Muscle layer of duodenum (tissue), 2 donors: ENCODE data around the gene BLID.

Experiments used
- H3K27ac ChIP-seq: one replicate; pipeline ENCODE4 v1.7.0; 2013; ENCODE audit warnings: mild to moderate bottlenecking, low read length
- H3K27me3 ChIP-seq: one replicate; pipeline ENCODE4 v1.7.0; 2013; ENCODE audit warnings: low read depth, mild to moderate bottlenecking, control low read depth, low read length
- H3K36me3 ChIP-seq, 2 donors: one replicate each; pipeline ENCODE4 v1.7.0; 2013; ENCODE audit warnings: low read length in 2 of 2, control low read depth in 1 of 2, mild to moderate bottlenecking in 1 of 2; ENCODE audit not compliant: insufficient read depth in 2 of 2, control insufficient read depth in 1 of 2
- H3K4me1 ChIP-seq, 2 donors: one replicate each; pipeline ENCODE4 v1.7.0; 2013; ENCODE audit warnings: low read length in 2 of 2, mild to moderate bottlenecking in 2 of 2, control low read depth in 1 of 2, moderate library complexity in 1 of 2; ENCODE audit not compliant: insufficient read depth in 2 of 2, control insufficient read depth in 1 of 2
- H3K4me3 ChIP-seq, 2 donors: one replicate each; pipeline ENCODE4 v1.7.0; 2013; ENCODE audit warnings: low read length in 2 of 2, low read depth in 1 of 2, mild to moderate bottlenecking in 1 of 2
- H3K9me3 ChIP-seq, 2 donors: one replicate each; pipeline ENCODE4 v1.7.0; 2013; ENCODE audit warnings: low read length in 2 of 2, control low read depth in 1 of 2, mild to moderate bottlenecking in 1 of 2; ENCODE audit not compliant: control insufficient read depth in 1 of 2
- donor health status: healthy.

BLID gene, protein sequence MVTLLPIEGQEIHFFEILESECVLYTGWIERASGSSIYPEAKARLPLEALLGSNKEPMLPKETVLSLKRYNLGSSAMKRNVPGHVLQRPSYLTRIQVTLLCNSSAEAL

DNA sequence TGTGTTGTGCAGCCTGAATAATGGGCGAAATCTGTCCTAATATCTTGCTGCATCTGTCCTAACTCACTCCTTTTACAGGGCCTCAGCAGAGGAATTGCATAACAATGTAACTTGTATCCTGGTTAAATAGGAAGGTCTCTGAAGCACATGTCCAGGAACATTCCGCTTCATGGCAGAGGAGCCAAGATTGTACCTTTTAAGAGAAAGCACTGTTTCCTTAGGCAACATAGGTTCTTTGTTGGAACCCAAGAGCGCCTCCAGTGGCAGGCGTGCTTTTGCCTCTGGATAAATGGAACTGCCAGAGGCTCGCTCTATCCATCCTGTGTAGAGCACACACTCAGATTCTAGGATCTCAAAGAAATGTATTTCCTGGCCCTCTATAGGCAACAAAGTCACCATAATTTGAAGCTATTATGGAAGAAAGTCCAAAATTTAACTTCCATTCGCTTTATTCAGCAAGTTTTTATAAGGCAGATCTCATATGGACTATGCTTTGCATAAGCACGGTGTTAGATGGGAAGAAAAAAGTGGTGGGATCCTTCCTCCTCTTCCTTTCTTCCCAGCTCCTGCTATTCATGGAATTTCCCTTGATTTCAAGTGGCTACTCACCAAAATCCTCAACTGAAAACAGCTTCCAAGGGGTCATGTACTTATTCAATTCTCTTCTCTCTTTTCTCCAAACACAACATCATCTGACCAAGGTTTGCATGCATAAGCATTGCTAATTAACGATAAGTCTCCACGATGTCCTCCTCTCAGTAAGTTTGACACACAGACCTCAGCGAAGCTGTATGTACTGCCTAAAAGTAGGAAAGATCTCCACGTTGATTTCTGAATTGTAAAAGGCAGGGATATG, at the start of gene BLID:
Gene BLID (minus strand): TSS at position 692 of the 856 bp plus-strand sequence. CDS start 293 bp downstream, at position 399.
- Histone ChIP-seq H3K4me3 (no peak within 1 kb of the TSS), H3K36me3 (no peaks in the 10 kb centered on the region), H3K27ac (no peak within 1 kb of the TSS), H3K4me1 (peaks cover 0 to 8% of the 10 kb centered on the region in 2 donors), H3K9me3 (no peaks in the 10 kb centered on the region), H3K27me3 (no peaks in the 10 kb centered on the region)

DNA sequence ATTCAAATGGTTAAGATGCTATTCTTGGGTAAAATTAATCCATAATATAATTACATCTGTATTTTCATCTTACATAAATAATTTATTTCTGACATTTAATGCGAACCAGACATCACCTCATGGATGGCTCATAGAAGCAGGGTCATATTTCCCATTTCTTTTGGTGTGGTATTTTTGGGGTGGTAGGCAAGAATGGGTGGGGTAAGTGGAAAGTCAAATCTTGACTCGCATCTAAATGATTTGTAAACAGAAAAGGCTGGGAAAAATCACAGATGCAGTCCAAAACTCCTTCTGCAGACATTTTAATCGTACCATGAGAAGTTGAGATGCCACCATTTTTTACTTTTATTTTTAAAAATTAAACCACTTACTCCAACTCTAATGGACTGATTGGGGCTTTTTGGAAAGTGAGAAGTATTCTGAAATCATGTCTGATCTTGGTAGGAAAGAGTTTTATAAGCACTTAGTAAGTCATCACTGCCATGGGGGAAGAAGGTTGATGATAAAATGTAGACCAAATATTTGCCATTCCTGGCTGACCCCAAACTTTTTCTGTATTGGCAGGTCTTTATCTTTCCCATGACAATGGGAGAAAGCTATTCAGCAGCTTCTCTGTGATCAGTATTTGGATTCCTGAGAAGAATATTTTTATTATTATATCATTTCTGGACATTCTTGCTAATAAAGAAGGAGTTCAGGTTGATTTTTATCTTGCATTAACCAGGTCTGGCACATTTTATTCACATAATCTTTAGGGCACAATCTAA, 47.2 kb upstream of the BLID start:
- Histone ChIP-seq H3K4me1 (peaks cover 0 to 35% of the 10 kb centered on the region in 2 donors), H3K27me3 (no peaks in the 10 kb centered on the region), H3K27ac (no peak overlapping the region), H3K4me3 (no peak overlapping the region), H3K9me3 (no peaks in the 10 kb centered on the region), H3K36me3 (peaks cover 0 to 19% of the 10 kb centered on the region in 2 donors)

DNA sequence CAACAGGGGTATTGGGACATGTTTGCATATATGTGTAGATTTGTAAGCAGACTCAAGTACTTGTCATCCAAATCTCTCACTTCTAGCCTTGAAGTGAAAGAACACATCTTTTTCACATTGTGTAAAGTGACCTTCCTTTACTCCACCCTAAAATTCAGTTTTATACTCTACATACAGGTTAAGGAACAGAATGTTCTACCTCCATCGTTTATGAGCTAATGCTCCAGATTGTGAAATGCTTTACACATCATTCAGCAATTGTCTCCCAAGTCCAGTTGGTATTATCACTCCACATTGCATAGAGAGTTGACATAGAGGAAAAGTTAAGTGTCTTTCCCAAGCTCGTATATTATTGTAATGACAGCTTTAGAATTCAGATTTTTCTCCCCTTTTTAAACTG, 46.1 kb upstream of the BLID start:
- Histone ChIP-seq H3K27me3 (no peaks in the 10 kb centered on the region), H3K27ac (no peak overlapping the region), H3K36me3 (peaks cover 0 to 28% of the 10 kb centered on the region in 2 donors), H3K4me1 (peaks cover 0 to 35% of the 10 kb centered on the region in 2 donors), H3K4me3 (no peak overlapping the region), H3K9me3 (no peaks in the 10 kb centered on the region)

DNA sequence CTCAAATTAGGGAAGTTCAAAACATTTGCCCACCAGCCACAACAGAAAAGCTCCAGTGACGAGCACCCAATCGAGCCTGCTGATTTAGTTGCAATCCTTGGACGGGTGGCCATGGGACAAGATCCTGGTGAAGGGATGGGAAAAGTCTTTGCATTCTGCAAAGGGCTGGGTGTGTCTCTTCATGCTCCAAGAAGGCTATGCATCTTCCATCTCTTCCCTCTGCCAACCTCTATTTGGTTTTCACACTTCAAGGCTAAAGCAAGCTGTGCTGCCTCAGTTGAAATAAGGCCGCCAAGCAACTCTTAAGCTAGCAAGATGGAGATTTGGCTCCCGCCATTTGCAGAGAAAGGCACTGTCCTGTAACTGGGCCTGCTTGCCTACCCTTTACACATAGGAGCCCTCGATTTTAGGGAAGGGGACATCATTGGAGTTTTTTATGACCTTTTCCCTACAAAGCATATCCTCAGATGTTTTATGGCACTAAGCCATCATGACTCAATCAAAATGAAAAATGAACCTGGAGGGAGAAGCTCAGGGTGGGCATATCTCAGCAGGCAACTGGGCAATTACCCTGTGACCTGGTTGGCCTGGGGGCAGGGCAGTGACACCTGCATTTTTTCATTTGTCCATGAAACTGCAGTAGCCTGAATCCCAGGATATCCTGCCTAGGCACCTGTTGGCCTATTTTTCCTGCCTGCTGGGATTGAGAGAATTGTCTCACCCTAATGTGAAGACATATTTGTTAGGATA, 45.0 kb upstream of the BLID start:
- Histone ChIP-seq H3K4me3 (no peak overlapping the region), H3K27ac (no peak overlapping the region), H3K9me3 (no peaks in the 10 kb centered on the region), H3K36me3 (peaks cover 0 to 28% of the 10 kb centered on the region in 2 donors), H3K27me3 (no peaks in the 10 kb centered on the region), H3K4me1 (peaks cover 0 to 31% of the 10 kb centered on the region in 2 donors)

DNA sequence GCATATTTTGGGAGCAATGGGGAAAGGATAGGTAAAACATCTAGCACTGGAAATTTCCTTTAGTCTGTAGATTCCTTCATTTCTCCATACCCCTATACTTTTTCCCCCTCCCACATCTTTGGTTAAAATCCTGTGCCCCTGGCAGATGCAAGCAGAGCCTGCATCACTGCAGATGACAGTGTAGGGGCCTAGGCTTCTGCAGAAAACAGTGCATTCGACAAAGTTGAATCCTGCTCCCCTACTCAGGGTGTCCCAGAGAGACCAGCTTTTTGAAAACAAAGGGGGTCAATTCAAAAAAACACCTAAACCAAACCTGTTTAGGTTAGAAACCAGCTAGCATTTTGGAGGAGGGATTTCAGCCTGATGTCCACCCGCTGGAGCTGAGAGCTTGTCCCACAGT, 43.8 kb upstream of the BLID start:
- H3K4me1 ChIP-seq, result peaks cover 0 to 23% of the 10 kb centered on the region in 2 donors
- H3K4me3 ChIP-seq, result peak overlapping the region in 1 of 2 donors; percentile 59
- H3K27me3 ChIP-seq, result no peaks in the 10 kb centered on the region
- H3K36me3 ChIP-seq, result peaks cover 0 to 28% of the 10 kb centered on the region in 2 donors
- H3K9me3 ChIP-seq, result no peaks in the 10 kb centered on the region
- H3K27ac ChIP-seq, result peak overlapping the region; percentile 58

DNA sequence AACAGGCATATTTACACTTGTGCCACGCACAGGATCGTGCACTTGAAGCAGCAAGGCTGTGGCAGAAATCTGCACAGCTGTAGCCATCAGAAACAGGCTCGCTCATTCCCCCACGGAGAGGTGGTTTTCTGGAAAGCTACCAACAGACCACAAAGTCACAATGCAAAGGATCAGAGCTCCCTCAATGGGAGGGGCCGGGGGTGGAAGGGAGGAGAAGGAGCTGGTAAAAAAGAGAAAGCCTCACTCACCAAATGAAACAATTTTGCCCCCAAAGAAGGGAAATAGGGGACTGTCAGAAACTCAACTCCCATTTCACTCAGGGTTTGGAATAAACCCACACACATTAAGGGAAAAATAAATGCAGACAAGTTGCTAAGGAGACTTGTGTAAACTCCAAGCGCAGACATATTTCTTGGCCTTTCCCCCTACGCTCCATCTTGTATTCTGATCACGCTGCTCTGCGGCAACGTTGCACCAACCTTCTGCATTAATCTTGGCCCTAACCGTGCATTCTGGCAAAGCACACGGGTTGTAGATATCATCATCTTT, 43.2 kb upstream of the BLID start:
- Histone ChIP-seq H3K36me3 (peaks cover 0 to 28% of the 10 kb centered on the region in 2 donors), H3K27ac (peak overlapping the region; percentile 58), H3K4me3 (peak overlapping the region; percentile 31 to 59), H3K9me3 (no peaks in the 10 kb centered on the region), H3K27me3 (no peaks in the 10 kb centered on the region), H3K4me1 (peaks cover 0 to 21% of the 10 kb centered on the region in 2 donors)

DNA sequence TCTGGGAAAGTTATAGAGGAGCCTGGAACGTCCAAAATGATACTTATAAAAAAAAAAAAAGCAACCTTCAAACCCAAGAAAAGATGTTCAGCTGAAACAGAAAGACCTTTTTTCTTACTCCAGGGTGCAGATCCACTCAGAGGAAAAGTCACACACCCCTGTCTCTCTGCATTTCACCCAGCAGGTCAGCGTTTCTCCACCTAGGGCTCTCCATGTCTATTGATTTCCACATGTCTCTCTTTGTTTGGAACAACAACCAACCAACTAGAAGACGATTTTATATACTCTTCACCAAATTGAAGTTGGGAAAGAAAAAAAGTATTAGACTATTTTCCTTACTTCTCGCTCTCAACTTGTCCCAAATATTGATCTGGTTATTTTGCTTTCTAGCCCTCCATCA, 42.2 kb upstream of the BLID start:
- no peaks in the 10 kb centered on the region for H3K9me3 ChIP-seq
- peak overlapping the region; percentile 41 to 59 for H3K4me3 ChIP-seq
- peak overlapping the region; percentile 58 for H3K27ac ChIP-seq
- peaks cover 0 to 21% of the 10 kb centered on the region in 2 donors for H3K4me1 ChIP-seq
- no peaks in the 10 kb centered on the region for H3K27me3 ChIP-seq
- peaks cover 0 to 28% of the 10 kb centered on the region in 2 donors for H3K36me3 ChIP-seq

DNA sequence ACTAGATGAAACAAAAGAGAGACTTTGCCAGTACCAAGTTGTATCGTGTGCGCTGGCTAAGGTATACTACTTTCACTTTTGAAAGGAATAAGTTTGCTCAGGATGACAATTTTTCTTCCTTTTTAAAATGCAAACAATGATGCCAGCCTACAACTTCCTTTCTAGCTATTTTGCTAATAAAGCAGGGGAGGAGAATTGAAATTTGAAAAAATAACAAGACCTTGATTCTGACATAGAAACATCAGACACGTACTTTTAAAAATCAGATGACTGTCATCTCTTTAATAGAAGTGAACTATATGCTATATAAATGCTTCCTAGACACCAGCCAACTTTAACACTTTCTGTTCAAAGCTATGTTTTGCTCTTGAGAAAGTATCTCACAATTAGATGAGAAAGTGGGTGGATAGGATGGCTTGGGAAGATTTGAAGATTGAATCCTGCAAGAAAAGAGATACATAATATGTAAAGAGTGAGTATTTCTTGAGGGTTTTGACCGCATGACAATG, 41.7 kb upstream of the BLID start:
- H3K27me3 ChIP-seq, result no peaks in the 10 kb centered on the region
- H3K4me1 ChIP-seq, result peaks cover 0 to 21% of the 10 kb centered on the region in 2 donors

DNA sequence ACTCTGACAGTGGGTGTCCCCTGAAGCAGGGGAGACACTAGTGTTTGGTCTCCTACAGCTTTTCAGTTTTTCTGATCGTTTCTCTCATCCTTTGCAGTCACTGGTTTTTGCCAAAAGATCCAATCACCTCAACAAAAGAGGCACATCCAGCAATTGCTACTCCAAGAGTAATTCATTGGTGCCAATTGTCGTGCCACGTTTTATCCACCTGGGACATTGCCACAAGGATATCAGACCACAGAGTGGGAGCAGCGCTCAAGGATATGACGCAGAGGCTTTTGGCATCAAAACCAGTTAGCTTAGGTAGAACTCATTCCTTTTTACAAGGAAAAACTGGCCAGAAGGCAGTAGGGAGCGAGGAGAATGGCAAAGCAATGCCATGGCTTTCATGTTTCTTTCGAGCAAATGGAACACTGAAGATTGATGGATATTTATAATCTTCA, 40.9 kb upstream of the BLID start:
- Histone ChIP-seq H3K27ac (peak overlapping the region; percentile 58), H3K27me3 (no peaks in the 10 kb centered on the region), H3K36me3 (peaks cover 0 to 21% of the 10 kb centered on the region in 2 donors), H3K4me1 (peaks cover 0 to 21% of the 10 kb centered on the region in 2 donors), H3K9me3 (no peaks in the 10 kb centered on the region), H3K4me3 (peak overlapping the region; percentile 41 to 59)

More for the DNA sequence above, 41.7 kb upstream of the BLID start:
- Histone ChIP-seq H3K36me3 (peaks cover 0 to 28% of the 10 kb centered on the region in 2 donors), H3K4me3 (peak overlapping the region; percentile 41 to 59), H3K27ac (peak overlapping the region; percentile 58), H3K9me3 (no peaks in the 10 kb centered on the region)

DNA sequence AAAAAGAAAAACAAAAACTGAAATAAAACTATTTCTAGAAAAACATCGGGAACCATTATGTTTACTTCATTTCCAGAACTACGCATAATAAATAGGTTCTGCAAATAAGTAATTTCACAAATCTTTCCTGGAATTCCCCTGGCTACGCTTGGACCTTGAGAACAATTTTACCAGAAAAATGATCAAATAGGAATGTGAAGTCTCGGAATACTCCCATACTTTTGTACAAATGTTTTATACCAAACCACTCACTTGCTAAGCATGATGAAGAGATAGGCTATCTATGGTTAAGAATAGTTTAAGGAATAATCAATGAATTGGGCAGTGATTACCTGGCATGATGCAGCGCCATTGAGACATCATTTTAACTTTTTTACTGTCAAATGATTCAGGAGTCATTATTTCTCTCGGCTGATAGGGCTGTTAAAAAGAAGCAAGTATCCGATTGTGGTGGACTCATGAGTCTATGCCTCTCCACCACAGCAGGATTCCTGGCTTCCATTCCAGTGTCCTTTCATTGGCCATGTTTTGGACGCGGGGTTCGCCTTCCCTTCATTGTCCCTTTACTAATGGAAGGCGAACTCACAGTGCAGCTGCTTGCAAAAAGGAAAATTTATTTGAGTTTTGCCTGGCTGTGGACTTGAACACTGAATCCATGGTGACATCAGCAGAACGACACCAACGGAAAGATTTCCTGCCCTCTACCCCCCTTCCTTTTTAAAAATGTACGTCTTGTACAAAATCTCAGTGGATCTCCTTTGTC, 39.9 kb upstream of the BLID start:
- H3K4me3 ChIP-seq, result peak overlapping the region in 1 of 2 donors; percentile 59
- no peaks in the 10 kb centered on the region for H3K27me3 ChIP-seq
- H3K27ac ChIP-seq, result no peak overlapping the region
- peaks cover 0 to 17% of the 10 kb centered on the region in 2 donors for H3K36me3 ChIP-seq
- no peaks in the 10 kb centered on the region for H3K9me3 ChIP-seq
- H3K4me1 ChIP-seq, result peaks cover 0 to 12% of the 10 kb centered on the region in 2 donors
